KMS-11 (cell line): Measurements from ENCODE around the gene TMED6.
"Not testable (repeated sequence)": the region's sequence is repeated elsewhere in the genome, so short reads cannot be mapped to it uniquely, and the experiment has no call there.

Experiments
- H2AFZ ChIP-seq: fragments of 200-600 bp; sonication (generic); 2 replicates; pipeline ENCODE4 v1.6.1; 2016; ENCODE audit warnings: antibody characterized with exemption, mixed run types, low read depth
- H3K27ac ChIP-seq: fragments of 200-600 bp; sonication (generic); 2 replicates; pipeline ENCODE4 v1.6.1; 2016; ENCODE audit warnings: mild to moderate bottlenecking, mixed run types
- H3K27me3 ChIP-seq: fragments of 200-600 bp; sonication (generic); 2 replicates; pipeline ENCODE4 v1.6.1; 2017; ENCODE audit warnings: mild to moderate bottlenecking, low read depth, mixed run types, moderate library complexity; ENCODE audit not compliant: insufficient read depth
- H3K36me3 ChIP-seq: fragments of 200-600 bp; sonication (generic); 2 replicates; pipeline ENCODE4 v1.6.1; 2017; ENCODE audit warnings: mild to moderate bottlenecking, mixed run types; ENCODE audit not compliant: insufficient read depth
- H3K4me1 ChIP-seq: fragments of 200-600 bp; sonication (generic); 2 replicates; pipeline ENCODE4 v1.6.1; 2016; ENCODE audit warnings: mild to moderate bottlenecking, low read depth, mixed run types; ENCODE audit not compliant: poor library complexity, severe bottlenecking
- H3K4me2 ChIP-seq: fragments of 200-600 bp; sonication (generic); 2 replicates; pipeline ENCODE4 v1.7.0; 2016; ENCODE audit warnings: mild to moderate bottlenecking, mixed run types
- H3K4me3 ChIP-seq: fragments of 200-600 bp; sonication (generic); IDR thresholded peaks from 2 replicates; pipeline ENCODE4 v1.6.1; 2017; ENCODE audit warnings: low read depth, low read length, mixed read lengths; ENCODE audit not compliant: insufficient read depth
- H3K79me2 ChIP-seq: fragments of 200-600 bp; sonication (generic); 2 replicates; pipeline ENCODE4 v1.6.1; 2016; ENCODE audit warnings: low read depth, mixed run types; ENCODE audit not compliant: insufficient read depth
- H3K9ac ChIP-seq: fragments of 200-600 bp; sonication (generic); 2 replicates; pipeline ENCODE4 v1.6.1; 2016; ENCODE audit warnings: mild to moderate bottlenecking, mixed run types
- H4K20me1 ChIP-seq: fragments of 200-600 bp; sonication (generic); 2 replicates; pipeline ENCODE4 v1.6.1; 2016; ENCODE audit warnings: mild to moderate bottlenecking, mixed run types; ENCODE audit not compliant: insufficient read depth
- TF ChIP-seq, protein P1 (sequence below): fragments of 200-600 bp; sonication (generic); conservative IDR thresholded peaks from 2 replicates; pipeline ENCODE4 v1.6.1; 2017; ENCODE audit warnings: low read depth, mild to moderate bottlenecking, antibody characterized with exemption, low read length, moderate library complexity, mixed read lengths

TMED6 gene

DNA sequence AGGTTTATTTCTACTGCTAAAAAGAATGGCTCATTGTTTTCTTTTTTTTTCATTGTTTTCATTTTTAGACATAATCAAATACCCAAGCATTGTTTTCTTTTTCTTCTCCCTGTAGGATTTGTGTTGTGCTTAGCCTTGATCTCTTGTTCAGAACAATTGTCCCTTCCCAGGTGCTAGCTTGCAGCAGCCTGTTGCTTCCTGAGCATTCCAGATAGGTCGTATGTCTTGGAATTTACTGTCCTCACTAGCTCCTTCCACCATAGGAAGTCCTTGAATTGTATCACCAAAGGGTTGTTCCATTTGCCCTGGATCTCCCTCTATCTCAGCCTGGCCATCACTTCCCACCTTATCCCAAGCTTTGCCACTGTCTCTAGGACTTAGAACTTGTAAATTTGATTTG, 50.4 kb downstream of the TMED6 start:
- H3K79me2 ChIP-seq: no peaks in the 10 kb centered on the region
- no peak overlapping the region for H3K4me3 ChIP-seq
- H3K4me1 ChIP-seq: peaks cover 6% of the 10 kb centered on the region
- no peaks in the 10 kb centered on the region for H3K27me3 ChIP-seq
- H3K9ac ChIP-seq: no peak overlapping the region
- no peak overlapping the region for H3K4me2 ChIP-seq
- no peaks in the 10 kb centered on the region for H4K20me1 ChIP-seq
- H3K27ac ChIP-seq: no peak overlapping the region
- no peaks in the 10 kb centered on the region for H3K36me3 ChIP-seq
- no peak overlapping the region for H2AFZ ChIP-seq
- TF ChIP-seq, protein P1, sequence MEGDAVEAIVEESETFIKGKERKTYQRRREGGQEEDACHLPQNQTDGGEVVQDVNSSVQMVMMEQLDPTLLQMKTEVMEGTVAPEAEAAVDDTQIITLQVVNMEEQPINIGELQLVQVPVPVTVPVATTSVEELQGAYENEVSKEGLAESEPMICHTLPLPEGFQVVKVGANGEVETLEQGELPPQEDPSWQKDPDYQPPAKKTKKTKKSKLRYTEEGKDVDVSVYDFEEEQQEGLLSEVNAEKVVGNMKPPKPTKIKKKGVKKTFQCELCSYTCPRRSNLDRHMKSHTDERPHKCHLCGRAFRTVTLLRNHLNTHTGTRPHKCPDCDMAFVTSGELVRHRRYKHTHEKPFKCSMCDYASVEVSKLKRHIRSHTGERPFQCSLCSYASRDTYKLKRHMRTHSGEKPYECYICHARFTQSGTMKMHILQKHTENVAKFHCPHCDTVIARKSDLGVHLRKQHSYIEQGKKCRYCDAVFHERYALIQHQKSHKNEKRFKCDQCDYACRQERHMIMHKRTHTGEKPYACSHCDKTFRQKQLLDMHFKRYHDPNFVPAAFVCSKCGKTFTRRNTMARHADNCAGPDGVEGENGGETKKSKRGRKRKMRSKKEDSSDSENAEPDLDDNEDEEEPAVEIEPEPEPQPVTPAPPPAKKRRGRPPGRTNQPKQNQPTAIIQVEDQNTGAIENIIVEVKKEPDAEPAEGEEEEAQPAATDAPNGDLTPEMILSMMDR: no peak

DNA sequence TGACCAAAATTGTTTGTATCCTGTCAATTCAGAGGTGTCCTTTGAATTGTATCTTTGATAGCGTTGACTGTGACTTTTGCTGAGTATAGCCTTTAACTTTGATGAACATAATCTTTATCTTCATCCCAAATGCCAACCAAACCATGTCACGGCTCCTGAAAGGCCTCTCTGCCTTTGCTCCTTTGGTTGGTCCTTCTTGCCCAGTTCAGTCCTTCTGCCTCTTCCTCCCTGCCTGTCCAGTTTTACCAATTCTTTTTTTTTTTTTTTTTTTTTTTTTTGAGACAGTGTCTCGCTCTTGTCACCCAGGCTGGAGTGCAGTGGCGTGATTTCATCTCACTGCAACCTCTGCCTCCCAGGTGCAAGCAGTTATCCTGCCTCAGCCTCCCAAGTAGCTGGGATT, 53.3 kb downstream of the TMED6 start:
- Histone ChIP-seq H3K79me2 (no peaks in the 10 kb centered on the region), H3K9ac (no peak overlapping the region), H3K27ac (no peak overlapping the region), H2AFZ (no peak overlapping the region), H3K4me1 (no peaks in the 10 kb centered on the region), H3K27me3 (no peaks in the 10 kb centered on the region), H4K20me1 (no peaks in the 10 kb centered on the region), H3K4me2 (no peak overlapping the region), H3K36me3 (no peaks in the 10 kb centered on the region), H3K4me3 (no peak overlapping the region)
- TF ChIP-seq, protein P1: no peak

DNA sequence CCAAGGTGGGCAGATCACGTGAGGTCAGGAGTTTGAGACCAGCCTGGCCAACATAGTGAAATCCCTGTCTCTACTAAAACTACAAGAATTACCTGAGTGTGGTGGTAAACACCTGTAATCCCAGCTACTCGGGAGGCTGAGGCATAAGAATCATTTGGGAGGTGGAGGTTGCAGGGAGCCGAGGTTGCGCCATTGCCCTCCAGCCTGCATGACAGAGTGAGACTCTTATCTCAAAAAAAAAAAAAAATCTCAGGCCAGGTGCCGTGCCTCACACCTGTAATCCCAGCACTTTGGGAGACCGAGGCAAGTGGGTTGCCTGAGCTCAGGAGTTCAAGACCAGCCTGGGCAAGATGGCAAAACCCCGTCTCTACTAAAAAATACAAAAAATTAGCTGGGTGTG, 54.8 kb downstream of the TMED6 start:
- H3K9ac ChIP-seq, H3K4me1 ChIP-seq, H4K20me1 ChIP-seq, H3K27me3 ChIP-seq, H3K27ac ChIP-seq, H3K4me2 ChIP-seq, H3K4me3 ChIP-seq, H3K36me3 ChIP-seq, H2AFZ ChIP-seq, H3K79me2 ChIP-seq: not testable (repeated sequence)

DNA sequence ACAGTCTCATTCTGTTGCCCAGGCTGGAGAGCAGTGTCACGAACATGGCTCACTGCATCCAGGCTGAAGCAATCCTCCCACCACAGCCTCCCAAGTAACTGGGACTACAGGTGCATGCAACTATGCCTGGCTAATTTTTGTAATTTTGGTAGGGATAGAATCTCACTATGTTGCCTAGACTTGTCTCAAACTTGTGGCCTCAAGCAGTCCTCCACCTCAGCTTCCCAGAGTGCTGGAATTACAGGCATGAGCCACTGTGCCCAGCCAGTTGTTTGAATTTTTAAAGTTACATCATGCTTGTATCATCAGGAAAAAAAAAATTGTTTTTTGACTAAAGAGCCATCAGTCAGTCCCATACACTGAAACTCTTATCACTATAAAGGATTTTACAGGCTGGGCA, 57.5 kb downstream of the TMED6 start:
- Histone ChIP-seq H3K79me2 (no peaks in the 10 kb centered on the region), H3K27me3 (no peaks in the 10 kb centered on the region)

DNA sequence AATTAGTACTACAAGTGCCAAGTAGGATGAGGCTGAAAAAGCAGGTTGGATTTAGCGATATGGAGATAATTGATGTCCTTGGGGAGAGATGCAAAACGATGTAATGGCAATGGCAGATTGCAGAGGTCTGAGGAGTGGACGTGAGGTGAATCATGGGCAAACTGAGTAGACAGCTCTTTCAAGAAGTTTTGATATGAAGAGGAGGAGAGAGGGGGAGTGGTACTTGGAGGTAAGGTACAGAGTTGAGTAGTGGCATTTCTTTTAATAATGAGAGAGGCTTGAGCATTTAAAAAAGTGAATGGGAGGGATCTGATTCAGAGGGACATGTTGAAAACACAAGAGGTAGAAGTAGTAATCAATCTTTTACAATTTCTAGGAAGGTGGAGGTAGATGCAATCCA, 58.2 kb downstream of the TMED6 start:
- H3K27me3 ChIP-seq: no peaks in the 10 kb centered on the region
- TF ChIP-seq, protein P1: no peak
- H3K4me2 ChIP-seq: no peak overlapping the region
- no peak overlapping the region for H3K4me3 ChIP-seq
- no peaks in the 10 kb centered on the region for H3K36me3 ChIP-seq
- no peak overlapping the region for H3K9ac ChIP-seq
- H3K4me1 ChIP-seq: no peaks in the 10 kb centered on the region
- H4K20me1 ChIP-seq: no peaks in the 10 kb centered on the region
- no peaks in the 10 kb centered on the region for H3K79me2 ChIP-seq
- H3K27ac ChIP-seq: no peak overlapping the region
- H2AFZ ChIP-seq: no peak overlapping the region

More for the DNA sequence above, 57.5 kb downstream of the TMED6 start:
- Histone ChIP-seq H4K20me1 (no peaks in the 10 kb centered on the region), H2AFZ (no peak overlapping the region), H3K9ac (no peak overlapping the region), H3K4me3 (no peak overlapping the region), H3K27ac (no peak overlapping the region), H3K4me2 (no peak overlapping the region), H3K36me3 (no peaks in the 10 kb centered on the region), H3K4me1 (no peaks in the 10 kb centered on the region)
- TF ChIP-seq, protein P1: no peak
